ENCODE results near the gene MEGF8.

Gene MEGF8

GRCh38 chr19:42396381-42397262 lies 71.2 kb downstream of the MEGF8 start:
- Histone ChIP-seq H3K36me3 (ENCODE audit: insufficient read depth, low read length) (no peaks in the 10 kb centered on the region), H3K9ac (ENCODE audit: low read depth, low read length) (peak overlapping the region; percentile 62), H3K27ac (ENCODE audit: low read depth, low read length) (peak overlapping the region; percentile 69), H3K4me1 (ENCODE audit: insufficient read depth, low read length) (peaks cover 4% of the 10 kb centered on the region), H3K4me3 (ENCODE audit: low read length) (peak overlapping the region; percentile 75), H3K27me3 (ENCODE audit: insufficient read depth, low read length) (peaks cover 7% of the 10 kb centered on the region), H3K9me3 (ENCODE audit: insufficient read depth, low read depth, low read length) (no peaks in the 10 kb centered on the region)
- 2% methylated on average over 42 of the region's 42 CpGs for WGBS

- peak overlapping the region; percentile 75 for H3K4me3 ChIP-seq (ENCODE audit: low read length)
- 20% methylated on average over 25 of the region's 25 CpGs for WGBS
- H3K9ac ChIP-seq (ENCODE audit: low read depth, low read length): peak overlapping the region; percentile 62
- peaks cover 7% of the 10 kb centered on the region for H3K27me3 ChIP-seq (ENCODE audit: insufficient read depth, low read length)
- no peak overlapping the region; the same call in 1 of the 2 replicates for H3K27ac ChIP-seq (ENCODE audit: low read depth, low read length)
- H3K36me3 ChIP-seq (ENCODE audit: insufficient read depth, low read length): no peaks in the 10 kb centered on the region
- H3K4me1 ChIP-seq (ENCODE audit: insufficient read depth, low read length): peaks cover 4% of the 10 kb centered on the region
- no peaks in the 10 kb centered on the region for H3K9me3 ChIP-seq (ENCODE audit: insufficient read depth, low read depth, low read length)
Observed at GRCh38 chr19:42397263-42398166, 72.1 kb downstream of the MEGF8 start.

- Histone ChIP-seq H3K4me1 (ENCODE audit: insufficient read depth, low read length) (peaks cover 8% of the 10 kb centered on the region), H3K9me3 (ENCODE audit: insufficient read depth, low read depth, low read length) (no peaks in the 10 kb centered on the region), H3K27me3 (ENCODE audit: insufficient read depth, low read length) (peaks cover 13% of the 10 kb centered on the region), H3K4me3 (ENCODE audit: low read length) (no peak overlapping the region), H3K9ac (ENCODE audit: low read depth, low read length) (no peak overlapping the region), H3K27ac (ENCODE audit: low read depth, low read length) (no peak overlapping the region), H3K36me3 (ENCODE audit: insufficient read depth, low read length) (no peaks in the 10 kb centered on the region)
- WGBS: 89% methylated on average over 1 of the region's 1 CpG
Observed at GRCh38 chr19:42400404-42400803, 75.0 kb downstream of the MEGF8 start.

GRCh38 chr19:42401365-42402303 lies 76.2 kb downstream of the MEGF8 start:
- Histone ChIP-seq H3K27ac (ENCODE audit: low read depth, low read length) (peak overlapping the region; percentile 61; the same call in 1 of the 2 replicates), H3K9me3 (ENCODE audit: insufficient read depth, low read depth, low read length) (no peaks in the 10 kb centered on the region), H3K9ac (ENCODE audit: low read depth, low read length) (peak overlapping the region; percentile 73), H3K4me1 (ENCODE audit: insufficient read depth, low read length) (peaks cover 4% of the 10 kb centered on the region; the same call in 1 of the 2 replicates), H3K36me3 (ENCODE audit: insufficient read depth, low read length) (no peaks in the 10 kb centered on the region), H3K4me3 (ENCODE audit: low read length) (peak overlapping the region; percentile 71), H3K27me3 (ENCODE audit: insufficient read depth, low read length) (peaks cover 14% of the 10 kb centered on the region)
- under 1% methylated on average over 78 of the region's 80 CpGs for WGBS

GRCh38 chr19:42402376-42403116 lies 77.1 kb downstream of the MEGF8 start:
- no peaks in the 10 kb centered on the region for H3K36me3 ChIP-seq (ENCODE audit: insufficient read depth, low read length)
- peak overlapping the region; percentile 71 for H3K4me3 ChIP-seq (ENCODE audit: low read length)
- H3K27me3 ChIP-seq (ENCODE audit: insufficient read depth, low read length): peaks cover 16% of the 10 kb centered on the region
- H3K27ac ChIP-seq (ENCODE audit: low read depth, low read length): no peak overlapping the region
- peak overlapping the region; percentile 73 for H3K9ac ChIP-seq (ENCODE audit: low read depth, low read length)
- H3K4me1 ChIP-seq (ENCODE audit: insufficient read depth, low read length): peaks cover 4% of the 10 kb centered on the region; the same call in 1 of the 2 replicates
- H3K9me3 ChIP-seq (ENCODE audit: insufficient read depth, low read depth, low read length): no peaks in the 10 kb centered on the region
- 28% methylated on average over 34 of the region's 34 CpGs for WGBS

GRCh38 chr19:42403586-42403985 lies 78.2 kb downstream of the MEGF8 start:
- Histone ChIP-seq H3K27me3 (ENCODE audit: insufficient read depth, low read length) (peaks cover 16% of the 10 kb centered on the region), H3K36me3 (ENCODE audit: insufficient read depth, low read length) (no peaks in the 10 kb centered on the region), H3K4me3 (ENCODE audit: low read length) (no peak overlapping the region), H3K27ac (ENCODE audit: low read depth, low read length) (no peak overlapping the region), H3K4me1 (ENCODE audit: insufficient read depth, low read length) (peaks cover 4% of the 10 kb centered on the region; the same call in 1 of the 2 replicates), H3K9me3 (ENCODE audit: insufficient read depth, low read depth, low read length) (no peaks in the 10 kb centered on the region), H3K9ac (ENCODE audit: low read depth, low read length) (no peak overlapping the region)
- WGBS: 88% methylated on average over 10 of the region's 10 CpGs

- H3K4me1 ChIP-seq (ENCODE audit: insufficient read depth, low read length): peaks cover 4% of the 10 kb centered on the region; the same call in 1 of the 2 replicates
- no peaks in the 10 kb centered on the region for H3K36me3 ChIP-seq (ENCODE audit: insufficient read depth, low read length)
- 92% methylated on average over 11 of the region's 11 CpGs for WGBS
- no peak overlapping the region for H3K27ac ChIP-seq (ENCODE audit: low read depth, low read length)
- H3K27me3 ChIP-seq (ENCODE audit: insufficient read depth, low read length): peaks cover 16% of the 10 kb centered on the region
- H3K9me3 ChIP-seq (ENCODE audit: insufficient read depth, low read depth, low read length): no peaks in the 10 kb centered on the region
- H3K9ac ChIP-seq (ENCODE audit: low read depth, low read length): no peak overlapping the region
- H3K4me3 ChIP-seq (ENCODE audit: low read length): no peak overlapping the region
Observed at GRCh38 chr19:42406111-42406510, 80.7 kb downstream of the MEGF8 start.

- WGBS: 93% methylated on average over 30 of the region's 30 CpGs
- H3K9me3 ChIP-seq (ENCODE audit: insufficient read depth, low read depth, low read length): no peaks in the 10 kb centered on the region
- H3K4me1 ChIP-seq (ENCODE audit: insufficient read depth, low read length): peaks cover 9% of the 10 kb centered on the region; the same call in 1 of the 2 replicates
- H3K4me3 ChIP-seq (ENCODE audit: low read length): no peak overlapping the region
- no peaks in the 10 kb centered on the region for H3K36me3 ChIP-seq (ENCODE audit: insufficient read depth, low read length)
- peaks cover 15% of the 10 kb centered on the region for H3K27me3 ChIP-seq (ENCODE audit: insufficient read depth, low read length)
- H3K27ac ChIP-seq (ENCODE audit: low read depth, low read length): no peak overlapping the region
- no peak overlapping the region for H3K9ac ChIP-seq (ENCODE audit: low read depth, low read length)
Observed at GRCh38 chr19:42407085-42407815, 81.8 kb downstream of the MEGF8 start.

GRCh38 chr19:42407816-42408175 lies 82.4 kb downstream of the MEGF8 start:
- 95% methylated on average over 10 of the region's 10 CpGs for WGBS
- Histone ChIP-seq H3K9me3 (ENCODE audit: insufficient read depth, low read depth, low read length) (no peaks in the 10 kb centered on the region), H3K9ac (ENCODE audit: low read depth, low read length) (no peak overlapping the region), H3K4me1 (ENCODE audit: insufficient read depth, low read length) (0 out of 2 replicates have a peak, but pooled peaks cover 8% of the 10 kb centered on the region), H3K4me3 (ENCODE audit: low read length) (no peak overlapping the region), H3K27ac (ENCODE audit: low read depth, low read length) (no peak overlapping the region), H3K27me3 (ENCODE audit: insufficient read depth, low read length) (peaks cover 10% of the 10 kb centered on the region; the same call in 1 of the 2 replicates), H3K36me3 (ENCODE audit: insufficient read depth, low read length) (no peaks in the 10 kb centered on the region)

Data from HUES64 (cell line).